ENCODE results near the gene FAM98C.

- no peak for TF ChIP-seq CTCF (IDR thresholded peaks at IDR 0.05)
- TF ChIP-seq POLR2AphosphoS5 (IDR thresholded peaks at IDR 0.05): no peak
- no peak for TF ChIP-seq POLR2A (IDR thresholded peaks at IDR 0.05)
Measured at GRCh38 chr19:38425222-38425809, 22.4 kb downstream of the FAM98C start.

Measured in prostate gland (tissue), 2 donors.